22Rv1 (cell line): ENCODE results near the gene ALOX15.

Experiments used
- CTCF ChIP-seq: fragments of 450-650 bp; IDR thresholded peaks from 2 replicates; pipeline ENCODE4 v1.5.1; 2017; ENCODE audit warnings: mild to moderate bottlenecking
- ZFX ChIP-seq: fragments of 450-650 bp; IDR thresholded peaks from 2 replicates; pipeline ENCODE4 v1.6.1; 2017; ENCODE audit warnings: antibody characterized with exemption, borderline replicate concordance

GRCh38 chr17:4679658-4680057 lies 38.2 kb upstream of the ALOX15 start:
- TF ChIP-seq CTCF (no peak), ZFX (no peak)
